Adipose tissue (tissue), 3 donors: ENCODE measurements around the gene SLC25A33. TPM values are rescaled to one million over a fixed set of nuclear protein-coding genes. Genes with fewer than 3 reads are reported as not detected.
"Not testable (repeated sequence)": the region's sequence is repeated elsewhere in the genome, so short reads cannot be mapped to it uniquely, and the experiment has no call there.

Source experiments
- H3K27ac ChIP-seq: one replicate; pipeline ENCODE4 v1.5.1; 2013; ENCODE audit warnings: low read depth, low read length
- WGBS, 3 donors: extraction: QIAGEN DNeasy Blood & Tissue Kit; methylation state at CpG; one replicate each; pipeline ENCODE4 v1.1.7; 2013; 5-methylcytosine and 5-hydroxymethylcytosine counted together
- polyA plus RNA-seq, 3 donors: library from polyadenylated mRNA; stranded (reverse); fragments of 200-250 nt; gene quantifications; one replicate each; pipeline ENCODE4 v1.2.3, GENCODE V29; 2013
- donor health status: healthy with polysubstance abuse.
- donor health status: Bipolar disorder and iron deficiency.
- donor health status: healthy.

The SLC25A33 gene, protein sequence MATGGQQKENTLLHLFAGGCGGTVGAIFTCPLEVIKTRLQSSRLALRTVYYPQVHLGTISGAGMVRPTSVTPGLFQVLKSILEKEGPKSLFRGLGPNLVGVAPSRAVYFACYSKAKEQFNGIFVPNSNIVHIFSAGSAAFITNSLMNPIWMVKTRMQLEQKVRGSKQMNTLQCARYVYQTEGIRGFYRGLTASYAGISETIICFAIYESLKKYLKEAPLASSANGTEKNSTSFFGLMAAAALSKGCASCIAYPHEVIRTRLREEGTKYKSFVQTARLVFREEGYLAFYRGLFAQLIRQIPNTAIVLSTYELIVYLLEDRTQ
- polyA plus RNA-seq, result 1 to 10 TPM; 2.7 to 9.7 (median 7.4) TPM

- 1 to 2% (median 1%) methylated on average over 44 to 91 of the region's 92 CpGs for WGBS, 3 donors
- no peak within 1 kb of the TSS for H3K27ac ChIP-seq
Measured at GRCh38 chr1:9539165-9539828, at the start of gene SLC25A33. TSS of gene SLC25A33 (plus strand) at chr1:9539465. CDS start at chr1:9539692, 227 bp downstream.

DNA sequence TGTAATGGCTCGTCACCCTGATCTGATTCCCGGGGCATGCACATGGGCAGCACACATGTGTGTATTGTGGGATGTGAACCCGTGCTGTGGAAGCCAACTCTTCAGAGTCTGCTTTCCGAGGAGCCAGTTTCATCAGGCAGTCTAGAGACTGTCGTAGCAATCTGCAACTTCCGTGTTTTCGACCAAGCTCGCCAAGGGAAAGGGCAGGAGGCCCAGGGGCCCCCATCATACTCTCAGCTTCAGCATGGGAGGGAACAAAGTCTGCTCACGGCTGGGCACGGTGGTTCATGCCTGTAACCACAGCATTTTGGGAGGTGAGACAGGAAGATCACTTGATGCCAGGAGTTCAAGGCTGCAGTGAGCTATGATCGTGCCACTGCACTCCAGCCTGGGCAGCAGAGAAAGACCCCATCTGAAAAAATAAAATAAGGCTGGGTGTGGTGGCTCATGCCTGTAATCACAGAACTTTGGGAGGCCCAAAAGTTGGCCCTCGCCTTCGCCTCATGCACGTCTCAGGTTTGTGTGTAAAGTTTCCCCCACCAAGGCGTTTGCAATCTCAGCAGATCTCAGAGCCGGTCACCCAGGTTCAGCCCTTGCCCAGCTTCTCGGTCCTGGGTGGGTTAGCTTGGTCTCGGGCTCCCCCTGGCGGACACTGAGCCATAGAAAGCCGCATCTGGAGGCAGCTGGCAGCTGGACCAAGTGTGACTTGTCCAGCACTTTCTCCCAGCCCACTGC, 48.5 kb upstream of the SLC25A33 start:
- 35 to 42% (median 38%) methylated on average over 20 of the region's 20 CpGs for WGBS, 3 donors
- no peak overlapping the region for H3K27ac ChIP-seq

GRCh38 chr1:9493326-9493725, 45.9 kb upstream of the SLC25A33 start:
- H3K27ac ChIP-seq, result no peak overlapping the region
- WGBS, 3 donors, result 92 to 95% (median 94%) methylated on average over 5 to 6 of the region's 6 CpGs

- H3K27ac ChIP-seq, result no peak overlapping the region
- WGBS, 3 donors, result 8 to 10% (median 9%) methylated on average over 44 to 48 of the region's 48 CpGs
Measured at GRCh38 chr1:9494936-9495758, 44.1 kb upstream of the SLC25A33 start.

DNA sequence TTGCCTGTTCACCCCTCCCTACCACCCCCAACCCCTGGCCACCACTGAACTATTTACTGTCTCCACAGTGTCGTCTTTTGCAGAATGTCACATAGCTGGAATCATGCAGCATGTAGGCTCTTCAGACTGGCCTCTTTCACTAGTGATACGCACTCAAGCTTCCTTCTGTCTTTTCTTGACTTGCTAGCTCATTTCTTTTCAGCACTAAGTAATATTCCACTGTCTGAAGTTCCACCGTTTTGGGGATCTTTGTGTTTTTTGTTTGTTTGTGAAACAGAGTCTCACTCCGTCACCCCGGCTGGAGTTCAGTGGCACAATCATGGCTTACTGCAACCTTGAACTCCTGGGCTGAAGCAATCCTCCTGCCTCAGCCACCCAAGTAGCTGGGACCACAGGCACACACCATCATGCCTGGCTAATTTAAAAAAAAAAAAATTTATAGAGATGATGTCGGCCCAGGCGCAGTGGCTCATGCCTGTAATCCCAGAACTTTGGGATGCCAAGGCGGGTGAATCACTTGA, 43.4 kb upstream of the SLC25A33 start:
- H3K27ac ChIP-seq, result no peak overlapping the region
- WGBS, 3 donors, result 80 to 91% (median 90%) methylated on average over 8 of the region's 8 CpGs

GRCh38 chr1:9500756-9501754, 38.2 kb upstream of the SLC25A33 start:
- WGBS, 3 donors, result 65 to 79% (median 77%) methylated on average over 17 of the region's 17 CpGs
- H3K27ac ChIP-seq, result no peak overlapping the region

- WGBS, 3 donors, result 42 to 73% (median 67%) methylated on average over 18 of the region's 18 CpGs
- no peak overlapping the region for H3K27ac ChIP-seq
Measured at GRCh38 chr1:9503001-9503675, 36.1 kb upstream of the SLC25A33 start.

DNA sequence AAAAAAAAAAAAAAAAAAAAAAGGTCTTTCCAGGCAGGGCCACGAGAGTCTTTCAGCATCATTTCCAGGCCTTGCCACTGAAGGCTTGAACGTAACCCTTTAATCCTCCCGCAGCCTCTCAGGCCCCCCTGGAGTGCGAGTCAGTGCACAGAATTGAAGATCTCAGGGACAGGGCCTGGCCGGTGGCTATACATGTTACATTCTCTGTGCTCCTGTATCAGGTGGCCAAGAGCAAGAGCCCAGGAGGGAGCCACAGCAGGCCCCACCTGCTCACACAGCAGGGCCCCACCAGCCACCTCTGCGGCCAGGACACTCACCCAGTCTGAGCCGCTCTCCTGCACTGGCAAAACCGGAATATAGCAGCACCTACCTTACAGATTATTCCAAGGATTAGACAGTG, 34.1 kb upstream of the SLC25A33 start:
- no peak overlapping the region for H3K27ac ChIP-seq
- 86 to 92% (median 88%) methylated on average over 8 of the region's 8 CpGs for WGBS, 3 donors

DNA sequence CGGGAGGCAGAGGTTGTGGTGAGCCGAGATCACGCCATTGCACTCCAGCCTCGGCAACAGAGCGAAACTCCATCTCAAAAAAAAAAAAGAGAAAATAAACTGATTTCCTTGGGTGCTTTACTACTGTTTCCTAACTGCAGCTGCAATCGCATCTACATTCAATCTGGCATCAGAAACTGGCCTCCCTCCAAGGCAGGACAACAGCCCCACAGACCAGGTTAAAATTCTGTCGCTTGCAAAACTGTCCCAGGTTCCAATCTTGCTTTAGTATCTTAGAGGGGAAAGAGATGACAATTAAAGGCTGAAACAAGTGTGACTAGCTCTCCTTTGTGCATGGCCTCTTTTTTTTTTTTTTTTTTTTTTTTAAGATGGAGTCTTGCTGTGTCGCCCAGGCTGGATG, 32.4 kb upstream of the SLC25A33 start:
- WGBS, 3 donors, result 82 to 89% (median 83%) methylated on average over 8 of the region's 8 CpGs
- no peak overlapping the region for H3K27ac ChIP-seq

- no peak overlapping the region for H3K27ac ChIP-seq
- 90 to 95% (median 92%) methylated on average over 6 of the region's 6 CpGs for WGBS, 3 donors
Measured at GRCh38 chr1:9510130-9510529, 29.1 kb upstream of the SLC25A33 start.

GRCh38 chr1:9515550-9515949, 23.7 kb upstream of the SLC25A33 start:
- WGBS, 3 donors, result 90 to 93% (median 92%) methylated on average over 9 of the region's 9 CpGs

DNA sequence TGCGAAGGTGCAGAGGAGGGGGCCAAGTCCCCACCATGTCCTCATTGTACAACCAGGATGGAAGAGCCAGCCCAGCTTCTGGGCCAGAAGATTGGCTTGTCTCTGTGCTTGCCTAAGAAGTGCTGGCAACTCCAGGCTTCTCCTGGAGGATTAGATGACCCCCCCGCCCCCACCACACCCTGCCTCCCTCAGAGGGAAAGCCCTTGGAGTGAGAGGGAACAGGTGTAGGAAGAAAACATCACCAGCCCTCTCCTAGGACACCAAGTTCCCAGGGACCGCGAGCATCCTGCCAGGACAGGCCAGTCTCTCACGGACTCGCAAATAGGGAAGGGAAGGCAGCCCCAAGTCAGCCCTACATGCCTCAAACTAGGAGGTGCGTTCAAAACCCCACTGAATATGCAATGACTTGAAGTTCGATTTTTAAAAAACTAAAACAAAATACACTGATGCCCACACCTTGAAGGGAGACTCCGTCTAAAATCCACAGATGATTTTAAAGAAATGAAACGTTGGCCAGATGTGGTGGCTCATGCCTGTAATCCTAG, 20.7 kb upstream of the SLC25A33 start:
- WGBS, 3 donors, result 84 to 86% (median 85%) methylated on average over 10 of the region's 10 CpGs
- H3K27ac ChIP-seq, result no peak overlapping the region

More at GRCh38 chr1:9515550-9515949, 23.7 kb upstream of the SLC25A33 start:
- not testable (repeated sequence) for H3K27ac ChIP-seq

- H3K27ac ChIP-seq, result no peak overlapping the region
- 51 to 66% (median 60%) methylated on average over 7 to 8 of the region's 8 CpGs for WGBS, 3 donors
Measured at GRCh38 chr1:9520411-9520810, 18.9 kb upstream of the SLC25A33 start.

DNA sequence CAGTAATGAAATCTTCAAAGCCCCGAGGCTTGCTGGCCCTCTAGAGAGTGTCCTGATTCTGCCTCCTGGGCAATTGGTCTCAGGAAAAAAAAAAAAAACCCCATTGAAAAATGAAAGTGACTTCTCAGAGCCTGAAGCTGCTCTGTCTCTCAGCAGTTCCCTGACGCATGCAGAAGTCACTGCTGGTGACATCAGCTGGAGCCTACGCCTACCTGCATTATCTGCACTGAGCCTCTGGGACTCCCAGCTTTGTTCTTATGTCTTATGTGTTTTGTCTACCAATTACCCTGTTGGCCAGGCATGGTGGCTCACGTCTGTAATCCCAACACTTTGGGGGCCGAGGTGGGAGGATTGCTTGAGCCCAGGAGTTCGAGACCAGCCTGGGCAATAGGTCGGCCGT, 10.1 kb upstream of the SLC25A33 start:
- no peak overlapping the region for H3K27ac ChIP-seq
- 74 to 76% (median 75%) methylated on average over 8 of the region's 8 CpGs for whole genome bisulfite sequencing, 3 donors

DNA sequence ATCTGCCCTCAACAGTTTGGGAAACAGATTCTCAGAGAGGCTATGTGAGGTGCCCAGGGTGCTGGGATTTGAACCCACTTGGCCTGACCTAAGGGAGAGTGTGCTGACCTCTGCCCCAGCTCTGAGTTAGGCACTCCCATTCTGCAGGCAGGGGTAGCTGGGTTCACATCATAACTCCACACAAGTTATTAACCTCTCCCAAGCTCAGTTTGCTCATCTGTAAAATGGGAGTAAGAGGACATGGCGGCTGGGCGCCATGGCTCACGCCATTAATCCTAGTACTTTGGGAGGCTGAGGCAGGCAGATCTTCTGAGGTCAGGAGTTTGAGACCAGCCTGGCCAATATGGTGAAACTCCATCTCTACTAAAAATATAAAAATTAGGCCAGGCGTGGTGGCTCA, 8.9 kb upstream of the SLC25A33 start:
- WGBS, 3 donors, result 98 to 100% (median 98%) methylated on average over 4 of the region's 4 CpGs
- H3K27ac ChIP-seq, result no peak overlapping the region

- no peak overlapping the region for H3K27ac ChIP-seq
- 84 to 92% (median 89%) methylated on average over 10 of the region's 10 CpGs for WGBS, 3 donors
Measured at GRCh38 chr1:9534953-9535352, 4.3 kb upstream of the SLC25A33 start.
